NCI-H2171 treated with DMSO at 0.1 percent for 48 hours (cell line): ENCODE measurements around the gene NEDD8.
"Not testable (repeated sequence)": the region's sequence is repeated elsewhere in the genome, so short reads cannot be mapped to it uniquely, and the experiment has no call there.

ENCODE experiments used
- DNase-seq: peaks from one replicate; lab custom pipeline; 2025; lab: John Stamatoyannopoulos, UW

Gene NEDD8

DNA sequence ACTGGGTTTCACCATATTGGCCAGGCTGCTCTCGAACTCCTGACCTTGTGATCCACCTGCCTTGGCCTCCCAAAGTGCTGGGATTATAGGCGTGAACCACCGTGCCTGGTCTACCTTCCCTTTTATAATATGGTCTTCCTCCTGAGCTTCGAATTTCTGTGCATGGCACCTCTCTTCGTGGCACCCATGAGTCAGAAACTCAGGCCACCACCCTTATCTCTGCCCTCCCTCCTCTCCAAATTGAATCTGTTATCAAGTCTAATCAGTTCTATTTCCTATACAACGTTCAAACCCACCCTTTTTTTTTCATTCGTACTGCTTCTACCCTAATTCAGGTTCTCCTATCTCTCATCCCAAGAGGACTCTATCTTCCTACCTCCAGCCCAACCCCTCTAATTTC lies 15.3 kb upstream of the NEDD8 start:
- DNase-seq, result no peak

DNA sequence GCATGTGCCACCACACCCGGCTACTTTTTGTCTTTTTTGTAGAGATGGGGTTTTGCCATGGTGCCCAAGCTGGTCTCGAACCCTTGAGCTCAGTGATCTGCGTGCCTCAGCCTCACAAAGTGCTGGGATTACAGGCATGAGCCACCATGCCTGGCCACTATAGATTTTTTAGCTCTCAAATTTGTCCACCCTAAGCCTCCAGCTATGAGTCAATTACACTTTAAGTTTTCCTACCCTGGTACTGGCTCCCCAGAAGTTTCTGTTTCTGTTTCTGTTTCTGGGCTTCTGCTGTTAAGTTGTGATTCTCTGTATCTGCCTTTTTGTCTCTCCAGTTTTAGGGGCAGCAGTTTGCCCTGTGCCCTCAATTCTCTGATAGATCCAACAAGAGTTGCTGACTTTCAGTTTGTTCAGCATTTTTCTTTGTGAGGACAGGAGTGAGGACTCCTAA lies 14.6 kb upstream of the NEDD8 start:
- DNase-seq, result no peak

DNA sequence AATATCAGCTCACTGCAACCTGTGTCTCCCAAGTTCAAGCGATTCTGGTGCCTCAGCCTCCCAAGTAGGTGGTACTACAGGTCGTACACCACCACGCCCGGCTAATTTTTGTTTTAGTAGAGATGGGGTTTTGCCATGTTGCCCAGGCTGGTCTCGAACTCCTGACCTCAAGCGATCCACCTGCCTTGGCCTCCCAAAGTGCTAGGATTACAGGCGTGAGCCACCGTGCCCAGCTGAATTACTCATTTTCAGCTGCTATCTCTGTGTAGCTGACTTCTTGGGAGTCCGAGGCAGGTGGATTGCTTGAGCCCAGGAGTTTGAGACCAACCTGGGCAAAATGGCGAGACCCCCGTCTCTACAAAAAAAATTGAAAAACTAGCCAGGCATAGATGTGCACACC lies 13.2 kb upstream of the NEDD8 start:
- not testable (repeated sequence) for DNase-seq

DNA sequence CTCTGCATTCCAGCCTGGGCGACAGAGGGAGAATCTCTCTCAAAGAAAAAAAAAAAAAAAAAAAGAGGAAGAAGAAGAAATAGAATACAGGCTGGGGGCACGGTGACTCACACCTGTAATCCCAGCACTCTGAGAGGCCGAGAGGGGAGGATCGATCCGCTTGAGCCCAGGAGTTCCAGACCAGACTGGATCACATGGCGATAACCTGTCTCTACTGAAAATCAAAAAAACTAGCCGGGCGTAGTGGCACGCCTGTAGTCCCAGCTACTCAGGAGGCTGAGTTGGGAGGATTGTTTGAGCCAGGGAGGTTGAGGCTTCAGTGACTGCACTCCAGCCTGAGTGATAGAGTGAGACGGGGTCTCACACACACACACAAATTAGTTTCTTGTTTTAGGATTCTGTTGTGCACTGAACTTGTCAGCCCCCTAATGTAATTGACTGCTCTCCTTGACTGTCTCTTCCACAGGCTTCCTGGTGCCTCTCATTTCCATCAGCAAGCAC lies 11.2 kb upstream of the NEDD8 start:
- peak; percentile 42 for DNase-seq

DNA sequence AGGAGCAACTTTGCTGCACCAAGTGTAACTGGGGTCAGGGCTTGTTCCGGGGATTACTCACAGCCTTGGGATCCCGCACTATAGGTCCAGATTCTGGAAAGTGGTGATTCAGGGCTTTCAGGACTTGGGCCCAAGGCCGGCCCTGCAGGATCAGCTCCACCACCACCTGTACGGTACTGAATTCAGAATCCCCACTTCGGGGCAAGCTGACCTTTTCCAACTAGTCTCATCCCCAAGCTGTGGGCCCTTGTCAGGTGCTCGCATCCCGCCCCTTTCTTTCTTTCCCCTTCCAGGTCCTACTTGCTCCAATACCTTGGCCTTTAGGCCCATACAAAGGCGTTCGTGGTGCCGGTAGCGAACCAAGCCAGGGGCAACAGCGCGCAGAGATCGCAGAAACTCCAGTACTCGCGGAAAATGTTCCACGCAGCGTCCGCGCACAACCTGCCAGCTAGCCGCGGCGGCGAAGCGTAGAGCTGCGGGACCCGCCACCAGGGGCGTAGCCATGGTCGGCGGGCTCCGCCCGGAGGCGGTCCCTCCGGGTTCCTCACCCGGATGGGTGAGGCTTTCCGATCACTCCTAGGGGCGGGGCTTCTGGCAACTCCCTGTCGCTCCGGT lies 9.8 kb upstream of the NEDD8 start:
- DNase-seq, result no peak

GRCh38 chr14:24240110-24240918 lies 8.1 kb upstream of the NEDD8 start:
- no peak for DNase-seq

- DNase-seq, result no peak
These were observed 6.4 kb upstream of the NEDD8 start for GRCh38 chr14:24238527-24239037.

DNA sequence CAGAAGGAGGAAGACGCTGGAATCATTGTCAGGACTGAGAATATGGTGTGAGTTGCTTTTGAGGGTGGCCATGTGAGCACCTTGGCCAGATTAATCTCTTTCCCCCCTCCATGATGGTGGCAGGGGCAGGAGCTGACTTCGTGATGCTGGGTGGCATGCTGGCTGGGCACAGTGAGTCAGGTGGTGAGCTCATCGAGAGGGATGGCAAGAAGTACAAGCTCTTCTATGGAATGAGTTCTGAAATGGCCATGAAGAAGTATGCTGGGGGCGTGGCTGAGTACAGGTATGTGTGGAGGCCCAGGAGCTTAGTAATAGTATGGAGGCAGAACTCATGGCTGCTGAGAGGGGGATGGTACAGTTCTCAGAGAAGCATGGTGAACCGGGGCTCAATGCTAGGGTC lies 6.0 kb upstream of the NEDD8 start:
- DNase-seq, result no peak

- no peak for DNase-seq
These were observed 5.3 kb upstream of the NEDD8 start for GRCh38 chr14:24237463-24237955.

DNA sequence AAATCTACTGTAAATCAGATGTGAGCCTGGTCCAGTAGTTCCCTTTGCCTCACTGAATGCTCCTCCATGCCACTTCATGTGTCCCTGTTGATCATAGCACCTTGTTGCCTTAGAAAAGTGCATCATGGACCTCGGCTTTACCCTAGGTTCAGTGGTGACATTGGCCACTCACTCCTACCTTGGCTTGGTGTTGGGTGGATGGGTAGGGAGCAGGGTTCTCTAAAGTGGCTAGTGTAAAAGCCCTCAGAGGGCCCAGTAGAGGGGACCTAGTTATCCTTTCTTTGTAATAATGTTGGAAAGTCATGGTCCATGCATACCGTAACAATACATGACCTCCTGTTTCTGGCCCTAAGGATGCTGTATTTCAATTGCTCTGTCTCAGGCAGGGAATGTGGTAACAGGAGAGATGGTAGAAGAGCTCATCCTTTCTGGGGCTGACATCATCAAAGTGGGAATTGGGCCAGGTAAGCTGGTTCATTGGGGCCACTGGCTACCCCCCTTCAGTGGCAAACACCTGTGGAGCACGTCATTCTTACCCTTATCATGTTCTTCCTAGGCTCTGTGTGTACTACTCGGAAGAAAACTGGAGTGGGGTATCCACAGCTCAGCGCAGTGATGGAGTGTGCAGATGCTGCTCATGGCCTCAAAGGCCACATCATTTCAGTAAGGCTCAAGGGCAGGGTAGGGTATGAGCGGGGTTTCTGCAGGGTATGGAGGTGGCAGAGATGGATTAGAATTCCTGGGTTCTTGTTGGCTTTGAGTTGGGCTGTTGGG lies 4.7 kb upstream of the NEDD8 start:
- no peak for DNase-seq

DNA sequence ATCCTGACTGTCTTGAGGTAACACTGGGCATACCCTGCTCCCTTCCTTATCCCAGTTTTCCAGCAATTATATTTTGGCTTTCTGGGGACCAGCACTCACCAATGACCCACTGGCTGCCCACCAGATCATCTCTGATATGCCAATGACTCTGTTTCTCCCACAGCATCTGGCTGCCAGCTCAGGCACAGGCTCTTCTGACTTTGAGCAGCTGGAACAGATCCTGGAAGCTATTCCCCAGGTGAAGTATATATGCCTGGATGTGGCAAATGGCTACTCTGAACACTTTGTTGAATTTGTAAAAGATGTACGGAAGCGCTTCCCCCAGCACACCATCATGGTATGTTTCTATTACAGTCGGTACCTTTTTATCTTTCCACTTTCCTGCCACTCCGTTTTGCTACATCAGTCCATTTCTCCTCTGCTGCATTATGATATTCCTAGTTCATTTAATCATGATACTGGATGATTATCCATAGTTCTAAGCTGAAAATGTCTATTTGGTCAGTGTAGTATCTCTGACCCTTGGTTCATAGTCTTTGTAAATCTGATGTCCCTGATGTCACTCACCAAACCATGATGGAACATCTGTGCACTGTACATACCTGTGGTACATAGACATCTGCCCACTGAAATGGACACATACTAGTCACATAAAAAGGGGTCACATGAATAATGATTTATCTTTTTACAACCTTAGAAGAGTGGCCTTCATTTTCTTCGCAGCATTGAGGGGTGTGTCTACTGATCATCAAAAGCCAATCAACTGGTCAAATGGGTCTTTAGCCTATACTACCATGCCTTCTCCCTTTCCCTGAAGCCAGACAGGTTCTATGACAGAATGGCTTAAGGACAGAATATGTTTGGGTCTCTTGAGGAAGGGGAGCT lies 3.9 kb upstream of the NEDD8 start:
- DNase-seq, result no peak

GRCh38 chr14:24234095-24235005 lies 2.2 kb upstream of the NEDD8 start:
- DNase-seq, result no peak

DNA sequence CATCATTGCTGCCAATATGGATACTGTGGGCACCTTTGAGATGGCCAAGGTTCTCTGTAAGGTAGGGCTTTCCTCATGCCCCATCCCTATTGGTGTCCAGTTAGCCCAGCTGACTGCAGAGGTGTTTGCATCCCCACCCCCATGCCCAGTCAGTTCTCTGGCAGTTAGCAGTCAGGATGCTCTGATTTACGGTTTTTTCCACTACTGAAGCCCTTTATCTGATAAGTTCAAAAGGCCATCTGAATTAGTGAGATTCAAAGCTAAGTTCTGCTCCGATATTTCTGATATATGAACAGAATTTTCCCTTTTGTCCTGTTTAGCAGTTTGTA lies 1.3 kb upstream of the NEDD8 start:
- no peak for DNase-seq

DNA sequence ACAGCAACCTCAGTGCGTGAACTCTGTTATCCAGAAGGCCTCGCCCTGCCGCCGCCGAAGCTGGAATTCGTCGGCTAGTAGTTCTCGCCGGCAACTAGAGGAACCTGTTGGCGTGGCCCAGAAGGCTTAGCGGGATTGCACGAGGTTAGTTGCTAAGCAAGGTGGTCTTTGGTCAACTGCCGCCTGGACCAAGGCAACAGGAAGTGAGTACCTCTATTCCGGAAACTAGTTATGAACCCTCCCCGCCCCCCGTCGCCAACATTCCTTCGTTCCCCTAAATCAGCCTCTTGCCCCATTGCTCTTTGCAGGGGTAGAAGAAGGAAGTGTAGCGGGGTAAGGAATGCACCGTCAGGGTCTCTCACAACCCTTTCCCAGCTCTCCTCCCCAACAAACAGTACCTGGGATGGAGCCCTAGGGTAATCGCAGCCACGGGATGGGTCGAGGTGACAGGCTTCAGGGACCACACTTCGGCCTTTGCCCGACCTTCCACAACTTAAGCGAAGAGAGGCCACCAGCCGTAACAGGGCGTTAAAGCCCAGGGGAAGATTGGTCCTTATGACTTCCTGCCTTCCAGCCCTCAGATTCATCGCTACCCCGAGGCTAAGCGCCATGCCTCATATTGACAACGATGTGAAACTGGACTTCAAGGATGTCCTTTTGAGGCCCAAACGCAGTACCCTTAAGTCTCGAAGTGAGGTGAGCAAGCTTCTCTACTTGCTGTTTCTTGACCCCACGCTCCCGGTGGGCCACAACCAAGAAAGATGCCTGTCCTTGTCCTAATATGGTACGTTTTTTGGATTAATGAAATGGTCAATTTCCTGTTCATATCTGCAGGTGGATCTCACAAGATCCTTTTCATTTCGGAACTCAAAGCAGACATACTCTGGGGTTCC lies 724 bp upstream of the NEDD8 start, which contains the start of gene GMPR2:
TSS of gene GMPR2 (plus strand) at position 285 of the 893 bp plus-strand sequence. CDS start at position 610, 325 bp downstream.
- peak; percentile 96 for DNase-seq

GRCh38 chr14:24231263-24232120 lies 675 bp downstream of the NEDD8 start:
- no peak for DNase-seq

DNA sequence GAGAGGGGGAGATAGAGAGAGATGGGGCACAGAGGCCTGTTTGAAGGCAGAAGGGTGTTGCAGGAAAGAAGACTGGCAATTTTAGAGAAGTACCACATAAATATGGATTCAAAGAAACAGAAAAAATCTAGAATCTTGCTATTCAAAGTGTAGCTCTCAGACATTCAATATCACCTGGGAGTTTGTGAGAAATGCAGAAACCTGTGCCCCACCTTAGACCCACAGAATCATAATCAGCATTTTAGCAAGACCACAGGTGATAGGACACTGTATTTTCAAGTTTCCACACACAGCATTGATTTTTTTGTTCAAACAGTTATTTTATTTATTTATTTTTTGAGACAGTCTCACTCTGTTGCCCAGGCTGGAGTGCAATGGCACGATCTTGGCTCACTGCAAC lies 3.3 kb downstream of the NEDD8 start:
- no peak for DNase-seq

DNA sequence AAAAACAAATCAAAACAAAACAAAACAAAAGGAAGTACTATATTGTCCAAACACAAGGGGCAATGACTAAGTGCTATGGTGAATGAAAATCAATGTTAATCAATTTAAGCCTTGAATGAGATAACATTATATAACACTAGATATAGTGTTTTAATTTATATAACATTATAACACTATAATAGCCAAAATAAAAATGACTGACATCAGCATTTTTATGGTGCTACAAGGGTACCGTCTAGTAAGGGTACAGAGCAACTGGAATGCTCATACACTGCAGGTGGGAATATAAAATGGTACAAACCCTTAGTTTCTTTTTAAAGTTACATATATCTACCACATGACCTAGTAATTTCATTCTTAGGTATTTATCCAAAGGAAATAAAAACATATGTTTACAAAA lies 5.7 kb downstream of the NEDD8 start:
- no peak for DNase-seq

- DNase-seq, result no peak
These were observed 7.5 kb downstream of the NEDD8 start for GRCh38 chr14:24224618-24225071.
